CD4-positive, alpha-beta T cell treated with Interleukin-17A for 4 hours (primary cell): ENCODE measurements around the gene FAM107B.
A peak's percentile ranks its signal among the peaks of the same experiment; 100 is the strongest.
"Not testable (repeated sequence)": the region's sequence is repeated elsewhere in the genome, so short reads cannot be mapped to it uniquely, and the experiment has no call there.

Experiments used
- DNase-seq: peaks from one replicate; pipeline ENCODE4 v3.0.0-alpha.2; 2020; ENCODE audit warnings: mixed read lengths

Gene FAM107B

DNA sequence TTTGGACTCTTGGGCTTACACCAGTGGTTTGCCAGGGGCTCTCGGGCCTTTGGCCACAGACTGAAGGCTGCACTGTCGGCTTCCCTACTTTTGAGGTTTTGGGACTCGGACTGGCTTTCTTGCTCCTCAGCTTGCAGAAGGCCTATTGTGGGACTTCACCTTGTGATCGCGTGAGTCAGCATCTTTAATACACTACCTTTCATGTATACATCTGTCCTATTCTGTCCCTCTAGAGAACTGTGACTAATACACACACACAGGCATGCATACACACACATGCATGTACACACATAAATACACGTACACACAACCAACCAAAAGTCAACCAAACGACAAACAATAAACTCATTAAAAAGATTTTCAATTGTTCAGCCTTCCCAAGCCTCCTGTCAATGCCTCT is 86.5 kb downstream of the FAM107B start:
- DNase-seq, result not testable (repeated sequence)

DNA sequence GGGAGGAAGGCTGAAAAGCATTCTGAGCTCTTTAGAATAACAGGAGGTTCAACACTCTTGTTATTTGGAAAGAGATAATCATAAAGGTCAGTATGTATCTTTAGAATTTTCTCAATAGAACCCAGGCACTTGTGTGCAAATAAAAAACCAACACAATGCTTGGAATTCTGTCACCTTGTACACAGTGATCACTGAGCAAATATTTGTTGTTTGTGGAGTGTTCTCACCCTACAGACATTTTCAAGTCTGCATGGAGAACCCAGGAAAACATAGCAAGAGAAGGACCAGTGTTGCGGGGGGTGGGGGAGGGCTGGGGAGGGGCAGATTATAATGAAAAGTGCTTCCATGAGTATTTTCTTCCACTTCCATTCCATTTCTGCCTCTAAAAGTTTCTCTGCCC is 87.4 kb downstream of the FAM107B start:
- DNase-seq, result no peak

DNA sequence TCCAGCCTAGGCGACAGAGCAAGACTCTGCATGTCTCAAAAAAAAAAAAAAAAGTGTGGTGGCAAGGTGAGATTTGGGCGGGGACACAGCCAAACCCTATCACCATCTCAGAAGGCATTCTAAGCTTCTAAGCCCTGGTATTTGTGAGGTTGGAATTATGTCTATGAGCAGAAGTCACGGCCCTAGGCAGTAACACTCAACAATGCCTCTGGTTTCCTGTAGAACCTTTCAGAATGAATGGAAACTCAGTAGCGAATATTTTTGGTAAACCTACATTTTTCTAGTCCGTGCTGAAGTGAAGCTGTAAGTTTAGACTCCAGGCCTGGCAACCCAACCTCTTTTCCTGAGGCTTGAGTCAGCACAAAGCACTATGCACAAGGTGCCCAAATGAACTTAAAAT is 88.3 kb downstream of the FAM107B start:
- no peak for DNase-seq

DNA sequence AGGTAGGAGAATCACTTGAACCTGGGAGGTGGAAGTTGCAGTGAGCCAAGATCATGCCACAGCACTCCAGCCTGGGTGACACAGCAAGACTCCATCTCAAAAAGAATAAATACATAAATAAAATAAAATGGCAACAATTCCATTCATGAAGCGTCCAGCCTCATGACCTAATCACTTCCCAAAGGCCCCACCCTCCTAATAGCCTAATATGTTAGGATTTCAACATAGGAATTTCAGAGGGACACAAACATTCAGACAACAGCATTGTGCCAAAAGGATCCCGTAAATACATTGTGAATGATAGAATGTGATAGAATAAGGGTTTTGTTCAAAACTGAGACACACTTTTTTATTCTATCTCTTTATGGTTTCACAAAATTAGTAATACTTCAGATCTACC is 90.3 kb downstream of the FAM107B start:
- DNase-seq, result no peak

DNA sequence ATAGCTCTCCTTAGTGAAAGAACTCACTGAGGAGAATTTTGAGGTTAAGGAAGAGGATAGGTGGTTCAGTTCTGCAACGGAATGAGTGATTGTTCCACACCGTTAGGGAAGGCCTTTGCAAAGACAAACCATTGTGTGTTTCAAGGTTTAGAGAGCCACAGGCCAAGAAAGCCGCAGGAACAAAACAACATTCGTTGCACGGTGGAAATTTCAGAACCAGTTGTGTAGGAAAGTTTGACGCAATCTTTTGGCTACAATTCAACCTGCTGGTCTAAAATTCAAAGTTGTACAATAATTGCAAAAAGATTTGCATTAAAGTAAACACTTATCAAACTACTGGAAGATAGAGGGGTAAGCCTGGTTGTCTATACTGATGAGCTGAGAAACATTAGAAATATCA is 91.4 kb downstream of the FAM107B start:
- DNase-seq, result no peak

DNA sequence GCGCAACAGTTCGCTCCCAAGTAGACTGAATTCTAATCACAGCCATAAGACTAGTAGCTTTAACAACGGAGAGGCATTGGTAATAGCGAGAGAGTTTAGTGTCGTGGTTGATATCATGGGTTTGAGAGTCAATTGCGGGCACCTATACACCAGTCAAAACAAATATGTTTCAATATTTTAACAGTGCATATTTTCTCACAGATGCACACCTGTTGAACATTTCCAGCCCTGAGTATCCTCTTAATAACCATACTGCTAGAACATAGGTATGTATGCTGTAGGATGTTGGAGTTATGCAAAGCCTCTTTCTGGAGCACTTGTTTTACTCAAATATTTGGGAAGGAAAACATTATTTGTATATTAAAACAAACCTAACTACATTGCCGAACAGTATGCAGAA is 92.9 kb downstream of the FAM107B start:
- no peak for DNase-seq

DNA sequence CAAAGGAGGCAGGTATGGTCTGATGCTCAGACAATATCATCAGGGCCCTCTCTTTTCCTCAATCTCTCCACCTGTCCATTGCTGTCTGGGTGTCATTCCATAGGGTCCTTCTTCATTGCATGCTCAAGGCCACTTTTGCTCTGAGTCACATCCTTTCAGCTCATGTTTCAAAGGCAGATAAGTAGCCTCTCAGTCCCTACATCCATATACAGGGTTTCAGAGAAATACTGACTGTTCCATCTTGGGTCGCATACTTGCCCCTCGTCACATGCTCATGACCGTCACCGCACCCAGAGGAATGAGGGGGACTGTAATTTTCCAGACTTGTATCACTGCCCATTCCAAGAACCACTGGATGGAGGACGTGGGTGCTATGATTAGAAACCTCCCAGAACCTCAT is 93.4 kb downstream of the FAM107B start:
- no peak for DNase-seq

DNA sequence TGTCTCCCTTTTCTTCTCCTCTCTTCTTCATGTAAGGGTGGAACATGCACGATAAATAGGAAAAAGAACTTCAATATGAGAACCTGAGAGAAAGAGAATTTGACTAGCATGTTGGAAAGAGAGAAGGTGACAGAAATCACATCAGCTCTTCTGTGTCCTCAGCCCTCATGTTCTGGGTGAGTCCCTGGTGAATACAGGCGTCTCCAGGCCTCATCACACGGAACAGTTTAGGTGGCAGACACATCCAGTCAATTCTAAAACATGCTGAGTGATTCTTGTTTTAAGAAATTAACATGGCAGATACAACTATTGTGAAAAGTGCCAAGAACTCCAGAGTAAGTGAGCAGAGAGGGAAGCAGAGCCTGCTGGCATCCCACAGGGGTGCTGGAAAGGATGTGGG is 96.1 kb downstream of the FAM107B start:
- DNase-seq, result no peak

DNA sequence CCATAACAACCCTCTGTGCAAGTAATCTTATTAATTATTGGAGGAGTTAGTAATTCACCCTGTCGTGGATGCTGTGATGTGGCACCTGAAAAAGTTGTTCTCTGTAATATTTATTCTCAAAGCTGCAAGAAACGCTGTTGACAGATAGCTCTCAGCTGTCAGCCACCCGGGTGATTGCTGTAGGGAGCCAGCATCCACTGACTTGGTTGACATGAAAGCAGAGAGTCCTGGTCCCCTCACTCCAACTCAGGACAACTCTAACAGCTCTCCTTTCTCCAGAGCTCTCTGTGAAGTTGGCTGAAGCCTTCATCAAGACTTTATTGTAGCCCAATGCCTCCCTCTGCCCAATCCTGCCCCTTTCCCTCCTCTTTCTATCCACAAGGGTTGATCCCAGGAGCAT is 98.0 kb downstream of the FAM107B start:
- DNase-seq, result no peak

DNA sequence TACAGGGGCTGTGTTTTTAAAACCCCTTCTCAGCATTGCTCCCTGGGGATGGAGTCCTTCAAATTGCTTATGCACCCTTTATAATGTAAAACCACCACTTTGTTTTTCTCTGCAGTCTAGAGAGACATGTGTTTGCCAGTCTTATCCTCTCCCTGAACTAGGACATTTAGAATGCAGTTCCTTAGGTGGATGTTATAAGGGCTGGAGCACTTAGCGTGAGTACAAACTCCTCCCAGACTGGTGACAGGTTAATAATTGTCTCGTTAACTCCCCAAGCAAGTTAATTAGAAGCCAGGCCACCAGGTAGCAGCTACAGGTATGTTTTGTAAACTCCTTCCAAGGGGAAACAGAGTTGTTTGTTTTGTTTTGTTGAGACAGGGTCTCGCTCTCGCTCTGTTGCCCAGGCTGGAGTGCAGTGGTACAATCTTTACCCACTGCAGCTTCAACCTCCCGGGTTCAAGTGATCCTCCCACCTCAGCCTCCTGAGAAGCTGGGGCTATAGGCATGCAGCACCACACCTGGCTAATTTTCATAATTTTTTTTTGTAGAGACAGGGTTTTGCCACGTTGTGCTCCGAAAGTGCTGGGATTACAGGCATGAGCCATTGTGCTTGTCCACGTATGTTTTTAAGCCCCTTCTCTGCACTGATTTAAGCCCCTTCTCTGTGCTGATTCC is 100.2 kb downstream of the FAM107B start:
- no peak for DNase-seq

DNA sequence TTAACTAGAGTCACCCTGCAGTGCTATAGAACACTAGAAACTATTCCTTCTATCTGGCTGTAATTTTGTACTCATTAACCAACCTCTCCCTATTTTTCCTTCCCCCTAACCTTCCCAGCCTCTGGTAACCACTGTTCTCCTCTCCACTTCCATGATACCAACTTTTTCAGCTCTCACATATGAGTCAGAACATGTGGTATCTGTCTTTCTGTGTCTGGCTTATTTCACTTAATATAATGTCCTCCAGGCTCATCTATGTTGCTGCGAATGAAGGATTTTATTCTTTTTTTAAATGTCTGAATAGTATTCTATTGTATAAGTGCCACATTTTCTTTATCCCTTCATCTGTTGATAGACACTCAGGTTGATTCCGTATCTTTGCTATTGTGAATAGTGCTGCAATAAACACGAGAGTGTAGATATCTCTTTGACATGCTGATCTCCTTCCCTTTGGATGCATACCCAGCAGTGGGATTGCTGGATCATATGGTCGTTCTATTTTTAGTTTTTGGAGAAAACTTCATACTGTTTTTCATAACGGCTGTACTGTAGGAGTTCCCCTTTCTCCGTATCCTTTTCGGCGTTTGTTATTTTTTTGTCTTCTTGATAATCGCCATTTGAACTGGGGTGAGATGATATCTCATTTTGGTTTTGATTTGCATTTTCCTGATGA is 101.4 kb downstream of the FAM107B start:
- no peak for DNase-seq

DNA sequence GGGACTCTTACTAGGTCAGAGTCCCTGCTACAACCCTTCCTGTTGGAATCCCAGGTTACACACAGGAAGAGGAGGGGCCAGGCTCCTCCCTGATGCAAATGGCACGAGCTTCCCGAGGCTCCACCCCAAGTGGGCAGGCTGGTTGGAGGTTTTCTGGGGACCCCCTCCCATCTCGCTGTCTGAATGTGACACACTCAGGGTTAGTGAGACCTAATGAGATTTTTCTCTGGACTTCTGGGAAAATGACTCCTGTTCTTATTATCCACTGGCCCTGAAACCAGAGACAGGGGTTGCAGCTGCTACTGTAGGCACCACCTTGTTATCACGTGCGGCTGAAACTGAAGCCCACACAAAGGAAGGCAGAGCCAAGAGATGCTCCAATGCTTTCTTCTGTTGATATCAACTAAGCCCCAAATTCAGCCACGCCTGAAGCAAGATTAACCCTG is 103.3 kb downstream of the FAM107B start:
- no peak for DNase-seq

DNA sequence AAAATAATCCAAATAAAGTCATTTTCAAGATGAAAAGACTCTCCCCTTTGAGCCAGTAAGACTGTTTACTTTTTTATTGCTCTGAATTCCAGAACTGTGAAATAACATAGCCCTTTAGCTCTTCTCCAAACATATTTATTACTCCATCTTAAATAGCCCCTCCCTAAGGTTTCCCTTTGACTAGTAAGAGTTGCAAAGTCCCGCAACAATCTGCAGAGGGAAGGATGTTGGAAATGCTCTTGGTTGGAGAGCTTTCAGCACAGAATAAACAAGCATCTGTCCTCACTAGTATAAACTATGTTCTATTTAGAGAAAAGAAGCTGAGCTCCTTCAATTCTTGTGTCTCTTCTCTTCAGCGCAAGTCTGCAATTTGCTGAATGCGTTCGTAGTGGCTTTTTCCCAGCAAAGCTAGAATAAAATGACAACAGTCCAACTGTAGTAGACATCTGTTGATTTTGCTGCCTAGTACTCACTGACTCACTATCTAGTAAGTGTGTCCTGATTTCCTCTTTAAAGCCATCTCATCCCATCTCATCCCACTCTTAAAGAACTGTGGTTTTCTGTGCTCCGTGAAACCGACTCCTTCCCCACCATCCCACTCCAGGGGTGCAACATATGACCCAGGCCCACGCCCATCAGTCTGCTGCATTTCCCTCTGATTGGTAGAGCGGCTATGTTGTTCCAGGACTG is 104.0 kb downstream of the FAM107B start:
- no peak for DNase-seq

DNA sequence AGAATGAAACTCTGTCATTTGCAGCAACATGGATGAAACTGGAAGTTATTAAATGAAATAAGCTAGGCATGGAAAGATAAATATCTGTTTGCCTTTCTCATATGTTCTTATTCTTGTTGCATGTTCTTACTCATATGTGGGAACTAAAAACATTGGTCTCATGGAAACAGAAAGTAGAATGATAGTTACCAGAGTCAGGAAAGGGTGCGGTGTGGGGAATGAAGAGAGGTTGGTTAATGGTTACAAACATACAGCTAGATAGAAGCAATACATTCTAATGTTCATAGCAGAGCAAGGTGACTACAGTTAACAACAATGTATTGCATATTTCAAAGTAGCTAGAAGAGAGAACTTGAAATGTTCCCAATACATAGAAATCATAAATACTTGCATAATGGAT is 105.1 kb downstream of the FAM107B start:
- DNase-seq, result no peak

DNA sequence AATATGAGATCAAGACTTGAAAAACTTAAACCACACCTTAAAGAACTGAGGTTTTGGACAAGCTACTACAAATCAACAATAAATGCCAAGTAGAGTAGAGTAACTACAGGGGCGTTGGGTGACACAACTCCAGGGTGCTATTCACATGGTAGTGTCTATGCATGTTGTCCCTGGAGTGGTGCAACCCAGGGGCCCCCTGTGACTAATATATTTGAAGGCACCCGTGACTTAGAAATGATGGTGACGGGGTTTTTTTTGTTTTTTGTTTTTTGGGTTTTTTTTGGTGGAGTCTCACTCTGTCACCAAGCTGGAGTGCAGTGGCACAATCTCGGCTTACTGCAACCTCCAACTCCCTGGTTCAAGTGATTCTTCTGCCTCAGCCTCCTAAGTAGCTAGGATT is 106.9 kb downstream of the FAM107B start:
- DNase-seq, result no peak

DNA sequence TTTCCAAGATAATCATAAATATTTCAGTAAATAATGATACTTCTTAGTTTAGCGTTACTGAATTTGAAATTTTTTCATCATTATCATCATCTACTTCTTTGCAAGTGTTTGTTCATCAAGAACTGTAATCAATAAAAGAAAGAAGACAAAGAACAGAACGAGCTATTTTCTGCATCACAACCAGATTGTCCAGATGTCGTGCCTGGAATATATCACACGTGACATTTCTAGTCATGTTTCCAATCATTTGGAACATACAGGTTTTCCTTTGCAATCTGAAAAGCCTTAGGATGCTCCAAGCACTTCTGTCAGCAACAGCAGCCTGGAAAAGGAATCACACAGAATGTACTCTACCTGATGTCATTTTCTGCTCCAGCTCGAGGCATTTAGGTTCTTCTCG is 107.4 kb downstream of the FAM107B start:
- no peak for DNase-seq

DNA sequence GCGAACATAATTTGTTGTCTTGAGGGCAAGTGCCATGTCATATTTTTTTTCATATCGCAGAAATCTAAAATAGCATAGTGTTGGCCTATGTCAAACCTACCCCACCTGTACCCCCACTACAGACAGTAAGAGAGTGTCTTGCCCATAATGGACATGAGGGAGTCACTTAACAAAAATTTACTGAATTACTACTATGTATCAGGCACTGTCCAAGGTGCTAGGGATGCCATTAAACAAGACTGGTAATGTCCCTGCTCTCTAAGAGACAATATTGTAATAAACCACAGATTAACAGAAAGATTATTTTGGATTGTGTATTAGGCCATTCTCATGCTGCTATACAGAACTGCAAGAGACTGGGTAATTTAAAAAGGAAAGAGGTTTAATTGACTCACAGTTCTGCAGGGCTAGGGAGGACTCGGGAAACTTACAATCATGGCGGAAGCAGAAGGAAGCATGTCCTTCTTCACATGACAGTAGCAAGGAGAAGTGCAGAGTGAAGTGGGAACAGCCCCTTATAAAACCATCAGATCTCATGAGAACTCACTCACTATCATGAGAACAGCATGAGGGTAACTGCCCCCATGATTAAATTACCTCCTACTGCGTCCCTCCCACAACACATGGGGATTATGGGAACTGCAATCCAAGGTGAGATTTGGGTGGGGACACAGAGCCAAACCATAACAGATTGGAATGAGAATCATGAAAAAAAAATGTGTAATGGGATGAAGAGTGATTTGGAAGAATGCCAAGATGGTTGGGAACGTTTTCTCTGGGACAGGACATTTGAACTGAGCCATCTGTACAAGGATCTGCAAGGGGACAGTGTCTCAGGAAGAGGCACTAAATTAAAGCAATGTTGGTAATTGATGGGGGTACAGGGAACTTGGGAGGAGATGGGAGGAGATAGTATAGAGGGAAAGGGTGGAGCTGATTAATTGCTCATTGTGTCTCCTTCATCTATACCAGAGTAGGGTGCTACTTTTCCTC is 108.5 kb downstream of the FAM107B start:
- DNase-seq, result no peak

DNA sequence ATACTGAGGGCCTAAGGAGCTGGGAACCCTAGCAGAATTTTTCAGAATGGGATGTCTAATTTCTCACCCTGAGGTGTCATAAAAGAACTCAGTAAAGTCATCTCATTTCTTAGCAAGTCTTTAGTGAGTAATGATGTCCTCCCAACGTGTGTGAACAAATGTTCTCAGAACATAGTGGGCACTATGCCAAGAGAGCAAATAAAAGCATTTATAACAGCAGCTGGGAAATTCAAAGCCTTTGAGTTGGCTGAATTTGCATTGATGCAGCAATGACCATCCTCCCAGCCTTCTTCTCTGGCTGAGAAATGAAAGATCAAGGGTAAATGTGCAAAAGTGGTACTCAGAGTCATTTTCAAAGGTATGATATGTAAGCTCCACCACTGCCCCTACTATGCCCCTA is 109.4 kb downstream of the FAM107B start:
- no peak for DNase-seq

DNA sequence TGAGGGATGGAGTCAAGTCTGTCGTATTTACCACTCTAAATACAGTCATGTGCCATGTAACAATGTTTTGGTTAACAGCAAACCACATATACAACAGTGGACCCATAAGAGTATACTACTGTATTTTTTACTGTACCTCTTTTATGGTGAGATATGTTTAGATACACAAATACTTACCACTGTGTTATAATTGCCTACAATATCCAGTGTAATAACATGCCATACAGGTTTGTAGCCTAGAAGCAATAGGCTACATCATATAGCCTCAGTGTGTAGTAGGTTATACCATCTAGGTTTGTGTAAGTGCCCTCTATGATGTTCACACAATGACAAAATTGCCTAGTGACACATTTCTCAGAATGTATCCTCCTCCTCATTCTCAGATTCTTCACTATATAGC is 110.4 kb downstream of the FAM107B start:
- DNase-seq, result no peak

DNA sequence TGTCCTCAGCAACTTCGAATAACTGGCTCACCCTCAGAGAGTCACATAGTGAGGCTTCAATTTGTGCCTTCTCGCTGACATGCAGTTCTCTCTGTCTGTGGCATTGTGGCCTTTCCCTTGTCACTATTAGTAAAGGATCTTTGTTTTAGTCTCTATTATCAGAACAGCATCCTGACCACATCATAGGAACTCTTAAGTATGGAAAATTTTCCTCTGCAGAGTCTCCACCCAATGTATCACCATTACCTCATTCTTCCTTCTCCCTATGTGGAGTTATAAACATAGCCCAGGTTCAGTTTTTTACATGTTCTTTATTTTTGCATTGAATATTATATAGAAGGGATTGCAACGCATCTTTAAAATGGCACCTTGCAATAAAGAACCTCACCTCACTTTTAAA is 112.9 kb downstream of the FAM107B start:
- DNase-seq, result no peak

DNA sequence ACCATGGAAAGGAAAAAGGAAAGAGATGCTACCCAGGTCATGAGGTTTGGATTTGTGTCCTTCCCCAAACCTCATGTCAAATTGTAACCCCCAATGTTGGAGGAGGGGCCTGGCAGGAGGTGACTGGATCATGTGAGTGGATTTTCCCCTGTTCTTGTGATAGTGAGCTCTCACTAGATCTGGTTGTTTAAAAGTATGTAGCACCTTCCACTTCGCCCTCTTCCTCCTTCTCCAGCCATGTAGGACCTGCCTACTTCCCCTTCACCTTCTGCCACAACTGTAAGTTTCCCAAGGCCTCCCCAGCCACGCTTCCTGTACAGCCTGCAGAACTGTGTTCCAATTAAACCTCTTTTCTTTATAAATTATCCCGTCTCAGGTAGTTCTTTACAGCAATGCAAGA is 113.9 kb downstream of the FAM107B start:
- DNase-seq, result no peak

DNA sequence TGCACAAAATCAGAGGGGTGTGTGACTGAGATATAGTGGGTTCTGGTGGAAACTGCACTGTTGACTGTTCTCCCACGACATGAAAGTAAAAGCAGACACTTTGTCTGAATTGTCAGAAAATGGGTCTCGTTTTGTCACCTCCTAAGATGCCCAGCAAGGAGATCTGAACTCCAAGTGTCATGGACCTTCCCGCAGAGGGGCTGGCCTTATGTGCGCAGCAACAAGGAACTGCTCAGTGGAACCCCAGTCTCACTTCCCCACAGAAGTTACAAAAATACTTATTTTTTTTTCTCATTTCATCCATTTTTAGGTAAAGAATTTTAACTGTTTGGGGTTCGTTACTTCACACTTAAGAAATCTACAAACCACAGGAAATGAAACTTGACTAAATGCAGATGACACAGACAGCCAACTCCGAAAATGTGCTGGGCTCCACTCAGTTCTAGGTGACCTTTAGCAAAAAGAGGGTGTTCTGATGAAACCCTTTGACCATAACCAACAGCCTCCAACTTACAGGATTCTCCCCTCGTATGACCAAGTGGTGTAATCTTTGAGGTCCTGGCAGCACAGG is 115.0 kb downstream of the FAM107B start:
- peak; percentile 69 for DNase-seq

DNA sequence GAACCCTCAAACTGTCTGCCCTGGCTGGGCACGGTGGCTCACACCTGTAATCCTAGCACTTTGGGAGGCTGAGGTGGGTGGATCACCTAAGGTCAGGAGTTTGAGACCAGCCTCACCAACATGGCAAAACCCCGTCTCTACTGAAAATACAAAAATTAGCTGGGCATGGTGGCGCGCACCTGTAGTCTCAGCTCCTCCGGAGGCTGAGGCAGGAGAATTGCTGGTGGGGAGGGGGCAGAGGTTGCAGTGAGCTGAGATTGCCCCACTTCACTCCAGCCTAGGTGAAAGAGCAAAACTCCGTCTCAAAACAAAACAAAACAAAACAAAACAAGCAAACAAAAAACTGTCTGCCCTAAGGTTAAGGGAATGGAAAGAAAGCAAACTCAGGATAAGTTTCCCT is 115.6 kb downstream of the FAM107B start:
- DNase-seq, result not testable (repeated sequence)
